DOHH2 (cell line): ENCODE results near the gene ARID3A.

Experiments used
- EZH2phosphoT487 ChIP-seq: fragments of 200-600 bp; sonication (generic); IDR thresholded peaks from 2 replicates; pipeline ENCODE4 v1.6.1; 2017; ENCODE audit warnings: borderline replicate concordance, mild to moderate bottlenecking, antibody characterized with exemption, low read length, moderate library complexity, mixed read lengths
- TF ChIP-seq, protein P1 (sequence below): fragments of 200-600 bp; sonication (generic); IDR thresholded peaks from one replicate; pipeline ENCODE4 v1.5.1; 2014; ENCODE audit warnings: antibody characterized with exemption, mild to moderate bottlenecking, low read depth, low read length; ENCODE audit not compliant: poor library complexity, severe bottlenecking

DNA sequence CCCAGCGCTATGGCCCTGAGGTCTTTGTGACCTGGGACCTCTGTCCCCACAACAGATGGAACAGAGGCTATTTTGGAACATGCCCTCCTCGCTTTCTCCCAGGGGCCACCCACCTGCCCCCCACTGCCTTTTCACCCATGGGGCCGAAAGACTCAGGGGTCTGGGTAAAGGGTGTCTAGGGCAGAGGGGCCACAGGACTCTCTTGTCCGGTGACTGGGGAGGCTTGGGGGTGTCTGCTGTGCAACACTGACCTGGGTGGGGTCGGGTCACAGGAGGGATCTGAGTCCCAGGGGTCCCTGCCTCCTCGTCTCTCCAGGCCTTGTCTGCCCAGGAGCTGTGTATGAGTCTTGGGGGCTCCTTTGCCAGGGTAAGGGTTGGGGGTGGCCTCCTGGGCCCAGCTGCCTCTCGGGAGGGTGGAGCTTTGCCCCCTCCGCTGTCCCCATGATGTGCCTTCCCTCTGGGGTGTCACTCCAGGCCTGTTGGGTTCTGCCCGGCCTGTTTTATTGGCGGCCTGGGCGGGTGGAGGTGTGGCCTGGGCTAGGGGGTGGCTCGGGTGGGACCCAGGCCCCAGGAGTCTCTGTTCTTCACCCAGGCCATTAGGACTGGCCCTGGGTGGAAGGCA is 2.1 kb downstream of the ARID3A start:
- TF ChIP-seq, protein P1, sequence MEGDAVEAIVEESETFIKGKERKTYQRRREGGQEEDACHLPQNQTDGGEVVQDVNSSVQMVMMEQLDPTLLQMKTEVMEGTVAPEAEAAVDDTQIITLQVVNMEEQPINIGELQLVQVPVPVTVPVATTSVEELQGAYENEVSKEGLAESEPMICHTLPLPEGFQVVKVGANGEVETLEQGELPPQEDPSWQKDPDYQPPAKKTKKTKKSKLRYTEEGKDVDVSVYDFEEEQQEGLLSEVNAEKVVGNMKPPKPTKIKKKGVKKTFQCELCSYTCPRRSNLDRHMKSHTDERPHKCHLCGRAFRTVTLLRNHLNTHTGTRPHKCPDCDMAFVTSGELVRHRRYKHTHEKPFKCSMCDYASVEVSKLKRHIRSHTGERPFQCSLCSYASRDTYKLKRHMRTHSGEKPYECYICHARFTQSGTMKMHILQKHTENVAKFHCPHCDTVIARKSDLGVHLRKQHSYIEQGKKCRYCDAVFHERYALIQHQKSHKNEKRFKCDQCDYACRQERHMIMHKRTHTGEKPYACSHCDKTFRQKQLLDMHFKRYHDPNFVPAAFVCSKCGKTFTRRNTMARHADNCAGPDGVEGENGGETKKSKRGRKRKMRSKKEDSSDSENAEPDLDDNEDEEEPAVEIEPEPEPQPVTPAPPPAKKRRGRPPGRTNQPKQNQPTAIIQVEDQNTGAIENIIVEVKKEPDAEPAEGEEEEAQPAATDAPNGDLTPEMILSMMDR, result no peak
- TF ChIP-seq EZH2phosphoT487, result no peak
